ENCODE measurements around the gene ARMC9. TPM values are rescaled to one million over a fixed set of nuclear protein-coding genes. Genes with fewer than 3 reads are reported as not detected.
A peak's percentile ranks its signal among the peaks of the same experiment; 100 is the strongest.
"Not testable (repeated sequence)": the region's sequence is repeated elsewhere in the genome, so short reads cannot be mapped to it uniquely, and the experiment has no call there.

Gene ARMC9
- polyA plus RNA-seq, 4 donors = 24.7 to 28.7 (median 26.1) TPM

DNA sequence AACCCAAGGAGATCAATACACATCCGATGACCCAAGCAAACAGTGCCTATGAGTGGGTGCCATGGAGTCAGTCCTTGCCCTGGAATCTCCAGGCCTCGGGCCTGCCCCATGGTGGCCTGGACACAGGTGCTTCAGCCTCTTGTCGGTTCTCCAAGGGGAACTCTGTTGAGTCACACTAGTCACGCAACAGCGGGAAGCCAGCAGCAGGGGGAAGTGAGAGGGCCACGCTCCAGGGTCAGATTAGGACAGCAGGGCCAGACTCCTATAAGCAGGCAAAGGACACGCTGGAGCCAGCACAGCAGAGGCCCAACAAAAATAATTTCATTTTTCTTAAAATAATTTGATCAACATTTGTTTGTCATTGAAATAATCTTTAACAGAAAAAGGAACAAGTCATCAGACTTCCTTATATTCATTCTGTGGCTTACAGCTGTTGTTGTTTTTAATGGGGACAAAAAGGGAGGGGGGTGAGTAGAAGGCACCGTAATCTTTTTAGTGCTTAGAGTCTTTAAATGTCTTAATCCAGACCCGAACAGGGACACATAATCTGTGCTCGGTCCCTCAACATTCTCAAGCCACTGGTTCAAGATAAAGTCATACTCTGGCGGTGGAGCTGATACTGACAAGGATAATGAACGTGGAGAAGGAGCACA lies 16.4 kb upstream of the ARMC9 start:
- DNase-seq (ENCODE audit: low read depth in 4 of 4, low spot score in 3 of 4) = no peak

GRCh38 chr2:231182513-231182899 lies 15.9 kb upstream of the ARMC9 start:
- no peak for DNase-seq (ENCODE audit: low read depth in 4 of 4, low spot score in 3 of 4)

DNA sequence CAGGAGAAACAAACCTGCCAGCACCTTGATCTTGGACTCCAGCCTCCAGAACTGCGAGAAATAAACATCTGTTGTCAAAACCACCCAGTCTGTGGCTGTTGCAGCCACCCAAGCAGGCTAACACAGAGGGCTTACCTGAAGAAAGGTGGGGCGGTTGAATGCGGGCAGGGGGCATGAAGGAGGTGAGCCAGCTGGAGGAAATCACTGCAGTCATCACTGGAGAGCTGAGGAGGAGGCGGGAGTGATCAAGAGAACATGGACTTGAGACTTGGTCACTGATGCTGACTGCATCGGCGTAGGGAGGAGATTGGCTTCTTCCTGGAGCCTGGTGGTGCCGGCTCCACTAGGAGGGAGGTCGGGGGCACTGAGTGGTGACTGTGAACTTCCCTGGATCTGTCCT lies 14.6 kb upstream of the ARMC9 start:
- no peak for DNase-seq (ENCODE audit: low read depth in 4 of 4, low spot score in 3 of 4)

DNA sequence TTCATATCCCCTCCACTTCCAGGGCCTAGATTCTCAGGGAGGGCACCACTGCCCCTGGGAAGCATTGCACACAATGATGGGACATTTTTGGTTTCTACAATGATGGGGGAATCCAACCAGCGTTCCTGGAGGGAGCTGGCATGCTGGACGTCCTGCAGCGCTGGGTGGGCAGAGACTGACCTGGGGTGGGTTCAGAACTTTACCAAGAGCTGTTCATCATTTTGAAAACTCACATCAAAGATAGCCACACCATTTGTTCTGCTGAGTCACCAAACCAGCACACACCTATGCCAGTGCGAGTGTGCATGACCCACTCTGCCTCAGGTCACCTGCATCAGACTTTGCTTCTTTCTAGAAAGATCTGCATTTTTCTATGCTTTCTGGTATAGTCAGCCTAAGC lies 14.1 kb upstream of the ARMC9 start:
- no peak for DNase-seq (ENCODE audit: low read depth in 4 of 4, low spot score in 3 of 4)

- DNase-seq (ENCODE audit: low read depth in 4 of 4, low spot score in 3 of 4) = no peak
Measured at GRCh38 chr2:231185050-231185725, 13.2 kb upstream of the ARMC9 start.

DNA sequence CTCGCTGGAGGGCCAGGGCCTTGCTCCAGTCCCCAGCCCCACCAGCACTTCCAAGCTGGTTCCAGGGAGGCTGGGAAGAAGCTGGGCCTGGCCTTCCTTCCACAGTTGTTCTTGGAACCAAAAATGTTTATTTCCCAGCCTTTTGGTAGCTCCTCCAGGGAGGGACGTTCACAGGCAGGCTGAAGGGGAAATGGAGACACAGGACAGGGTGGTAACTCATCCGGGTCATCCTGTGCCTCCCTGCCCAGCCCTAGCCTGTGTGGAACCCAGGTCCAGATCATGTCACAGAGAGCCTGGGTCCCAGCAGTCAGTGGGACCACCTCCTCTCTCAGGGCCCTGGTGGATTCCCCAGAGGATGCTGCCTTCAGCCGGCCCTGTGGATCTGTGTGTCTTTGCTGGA lies 12.5 kb upstream of the ARMC9 start:
- DNase-seq (ENCODE audit: low read depth in 4 of 4, low spot score in 3 of 4) = no peak

DNA sequence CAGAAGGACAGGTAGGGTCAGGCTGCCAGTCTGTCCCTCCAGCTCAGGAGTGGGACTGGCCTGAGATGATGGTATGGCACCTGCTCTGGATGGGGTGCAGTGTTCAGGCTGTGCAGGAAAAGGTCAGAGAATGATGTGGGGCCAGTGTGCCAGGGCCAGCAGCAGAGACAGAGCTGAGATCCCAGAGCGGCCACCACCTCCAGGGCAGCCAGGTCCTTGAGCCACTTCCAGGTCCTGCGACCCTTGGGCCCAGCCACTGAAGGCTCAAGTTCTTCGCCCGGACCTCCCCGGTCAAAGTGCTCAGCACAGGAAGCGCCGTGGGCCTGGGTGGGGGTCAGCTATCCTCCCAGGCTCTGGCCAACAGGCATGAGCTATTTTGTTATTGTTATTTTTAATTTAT lies 12.1 kb upstream of the ARMC9 start:
- no peak for DNase-seq (ENCODE audit: low read depth in 4 of 4, low spot score in 3 of 4)

GRCh38 chr2:231187736-231188505 lies 10.5 kb upstream of the ARMC9 start:
- DNase-seq (ENCODE audit: low read depth in 4 of 4, low spot score in 3 of 4) = no peak

- DNase-seq (ENCODE audit: low read depth in 4 of 4, low spot score in 3 of 4) = no peak
Measured at GRCh38 chr2:231188506-231189170, 9.8 kb upstream of the ARMC9 start.

- DNase-seq (ENCODE audit: low read depth in 4 of 4, low spot score in 3 of 4) = no peak
Measured at GRCh38 chr2:231189171-231189530, 9.3 kb upstream of the ARMC9 start.

- peak in 1 of 4 donors; percentile 38 for DNase-seq (ENCODE audit: low read depth in 4 of 4, low spot score in 3 of 4)
Measured at GRCh38 chr2:231189571-231190495, 8.6 kb upstream of the ARMC9 start.

DNA sequence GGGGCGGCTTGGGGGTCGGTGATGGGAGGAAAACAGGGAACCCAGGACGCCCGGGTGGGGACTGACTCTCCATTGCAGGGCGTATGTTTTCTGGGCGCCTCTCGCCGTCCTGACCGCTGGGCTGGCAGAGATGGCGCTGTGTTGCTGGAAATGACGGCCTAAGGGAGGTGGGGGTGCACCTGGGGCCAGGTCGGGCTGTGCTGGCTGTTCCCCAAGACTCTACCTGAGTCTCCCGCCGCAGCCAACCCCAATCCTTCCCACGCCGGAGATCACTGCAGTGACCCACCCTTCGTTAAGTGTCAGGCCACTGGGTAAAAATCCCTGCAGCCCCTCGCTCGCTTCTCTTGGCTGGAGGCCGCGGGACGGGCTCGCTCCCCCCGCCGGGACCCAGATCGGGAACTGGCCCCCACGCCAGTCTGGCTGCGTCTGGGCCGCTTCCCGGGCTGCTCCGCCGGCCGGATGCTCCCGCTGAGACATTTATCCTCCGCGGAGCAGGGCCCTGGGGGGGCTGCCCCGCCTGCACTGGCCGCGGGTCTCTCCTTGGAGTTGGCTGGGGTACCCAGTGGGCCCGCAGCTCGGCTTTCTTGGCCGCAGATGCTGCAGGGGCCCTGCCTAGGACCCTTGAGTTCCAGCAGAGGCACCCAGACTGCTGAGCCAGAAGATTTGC lies 7.8 kb upstream of the ARMC9 start:
- DNase-seq (ENCODE audit: low read depth in 4 of 4, low spot score in 3 of 4) = no peak

DNA sequence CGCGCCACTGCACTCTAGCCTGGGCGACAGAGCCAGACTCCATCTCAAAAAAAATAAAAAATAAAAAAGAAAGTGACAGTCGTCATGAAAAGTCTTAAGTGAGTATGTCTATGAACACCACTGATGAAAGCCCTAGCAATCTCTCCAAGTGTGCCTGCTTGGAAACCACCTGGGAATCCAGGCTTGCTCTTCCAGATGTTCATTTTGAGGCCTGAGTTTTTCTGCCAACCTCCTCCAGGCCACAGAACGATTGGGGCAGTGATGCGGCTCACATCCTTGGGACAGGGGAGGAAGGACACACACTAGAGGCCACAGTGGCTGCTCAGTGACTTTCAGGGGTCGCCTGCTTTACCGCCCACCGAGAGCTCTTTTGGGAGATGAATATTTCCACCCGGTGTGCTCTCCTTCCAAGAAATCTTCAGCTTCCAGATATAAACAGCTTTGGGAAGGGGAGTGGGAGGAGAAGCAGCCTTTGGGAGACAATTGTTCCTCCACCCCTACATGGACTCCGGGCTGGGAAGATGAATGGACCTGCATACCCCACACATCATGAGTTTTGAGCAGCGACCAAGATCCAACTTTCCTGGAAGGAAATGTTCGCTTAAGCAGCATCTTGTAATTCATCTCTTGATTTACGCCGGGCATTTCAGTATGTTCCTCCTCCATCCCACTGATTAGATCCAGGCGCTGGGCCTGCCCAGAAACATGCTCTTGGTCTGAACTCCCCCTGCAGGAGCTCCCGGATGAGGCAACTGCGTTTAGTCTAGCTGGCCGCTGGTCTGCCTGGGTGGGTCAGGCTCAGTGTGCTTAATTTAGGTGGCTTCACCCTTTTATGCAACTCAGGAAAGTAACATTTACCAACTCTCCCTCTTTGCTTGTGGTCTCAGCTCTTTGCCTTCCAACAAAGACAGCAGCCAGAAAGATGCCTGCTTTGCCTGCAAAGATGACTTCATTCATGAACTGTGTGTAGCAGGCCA lies 6.2 kb upstream of the ARMC9 start:
- peak; percentile 72 to 85 (median 82) for DNase-seq (ENCODE audit: low read depth in 4 of 4, low spot score in 3 of 4)

DNA sequence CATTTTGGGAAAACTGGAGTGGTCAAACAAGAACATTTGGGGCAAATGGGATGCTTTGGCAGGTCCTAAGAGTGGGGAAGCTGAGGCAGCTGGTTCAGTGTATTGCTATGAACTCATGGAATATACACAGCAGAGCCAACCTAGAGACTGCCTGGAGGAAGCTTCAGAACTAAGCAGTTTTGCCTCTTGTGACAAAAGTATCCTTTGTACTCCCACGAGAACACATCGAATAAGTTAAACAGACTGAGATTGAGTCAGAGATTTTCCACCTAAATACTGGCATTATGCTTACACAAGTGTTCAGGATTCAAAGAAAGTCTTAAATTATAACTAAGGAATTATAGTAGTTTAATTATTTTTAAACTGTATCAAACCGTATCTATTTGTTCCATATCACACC lies 5.2 kb upstream of the ARMC9 start:
- no peak for DNase-seq (ENCODE audit: low read depth in 4 of 4, low spot score in 3 of 4)

DNA sequence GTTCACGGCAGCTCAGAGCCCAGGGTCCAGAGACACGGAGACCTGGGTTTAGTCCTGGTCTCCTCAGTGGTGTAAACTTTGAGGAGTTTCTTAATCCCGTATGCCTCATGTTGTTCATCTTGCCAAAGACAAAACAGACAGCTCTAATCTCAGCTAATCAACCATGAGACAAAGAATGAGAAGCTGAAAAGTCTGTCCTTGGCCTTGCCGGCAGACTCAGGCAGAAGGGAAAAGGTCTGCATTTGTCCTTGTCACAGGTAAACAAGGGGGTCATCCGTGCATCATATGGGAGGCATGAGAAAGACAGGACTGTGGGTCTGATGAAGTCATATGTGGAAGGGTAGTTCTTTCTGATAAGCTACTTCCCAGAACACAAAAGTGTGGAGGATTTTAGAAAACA lies 1.8 kb upstream of the ARMC9 start:
- DNase-seq (ENCODE audit: low read depth in 4 of 4, low spot score in 3 of 4) = no peak

- DNase-seq (ENCODE audit: low read depth in 4 of 4, low spot score in 3 of 4) = not testable (repeated sequence)
Measured at GRCh38 chr2:231197196-231197595, 1.2 kb upstream of the ARMC9 start.

GRCh38 chr2:231197706-231198290 lies 633 bp upstream of the ARMC9 start:
- peak in 1 of 4 donors; percentile 10 for DNase-seq (ENCODE audit: low read depth in 4 of 4, low spot score in 3 of 4)

DNA sequence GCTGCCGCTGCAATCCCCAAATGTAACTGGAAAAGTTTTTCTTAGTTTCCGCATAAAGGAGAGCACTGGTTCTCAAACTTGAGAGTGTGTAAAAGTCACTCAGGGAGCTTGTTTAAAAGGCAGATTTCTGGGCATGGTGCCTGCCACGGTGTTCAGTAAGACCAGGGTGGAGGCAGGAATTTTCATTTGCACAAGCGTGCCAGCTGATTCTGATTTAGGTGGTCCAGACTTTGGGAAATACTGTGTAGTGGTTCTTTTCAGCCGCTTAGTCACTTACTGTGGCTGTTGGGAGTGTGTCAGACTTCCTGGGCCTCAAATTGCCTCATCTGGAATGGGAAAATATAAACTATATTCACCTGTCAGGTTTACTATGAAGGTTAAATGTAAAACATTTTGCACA lies 788 bp downstream of the ARMC9 start:
- DNase-seq (ENCODE audit: low read depth in 4 of 4, low spot score in 3 of 4) = no peak
